ENCODE results near the gene VCL.
"Not testable (repeated sequence)": the region's sequence is repeated elsewhere in the genome, so short reads cannot be mapped to it uniquely, and the experiment has no call there.

- not testable (repeated sequence) for TF ChIP-seq CTCF, POLR2A, POLR2AphosphoS5 (IDR thresholded peaks at IDR 0.05)
Measured at GRCh38 chr10:74032208-74032607, 34.3 kb downstream of the VCL start.
